ENCODE measurements around the gene TPCN1. TPM values are rescaled to one million over a fixed set of nuclear protein-coding genes. Genes with fewer than 3 reads are reported as not detected.

TPCN1 gene
- 47.5 TPM for total RNA-seq

DNA sequence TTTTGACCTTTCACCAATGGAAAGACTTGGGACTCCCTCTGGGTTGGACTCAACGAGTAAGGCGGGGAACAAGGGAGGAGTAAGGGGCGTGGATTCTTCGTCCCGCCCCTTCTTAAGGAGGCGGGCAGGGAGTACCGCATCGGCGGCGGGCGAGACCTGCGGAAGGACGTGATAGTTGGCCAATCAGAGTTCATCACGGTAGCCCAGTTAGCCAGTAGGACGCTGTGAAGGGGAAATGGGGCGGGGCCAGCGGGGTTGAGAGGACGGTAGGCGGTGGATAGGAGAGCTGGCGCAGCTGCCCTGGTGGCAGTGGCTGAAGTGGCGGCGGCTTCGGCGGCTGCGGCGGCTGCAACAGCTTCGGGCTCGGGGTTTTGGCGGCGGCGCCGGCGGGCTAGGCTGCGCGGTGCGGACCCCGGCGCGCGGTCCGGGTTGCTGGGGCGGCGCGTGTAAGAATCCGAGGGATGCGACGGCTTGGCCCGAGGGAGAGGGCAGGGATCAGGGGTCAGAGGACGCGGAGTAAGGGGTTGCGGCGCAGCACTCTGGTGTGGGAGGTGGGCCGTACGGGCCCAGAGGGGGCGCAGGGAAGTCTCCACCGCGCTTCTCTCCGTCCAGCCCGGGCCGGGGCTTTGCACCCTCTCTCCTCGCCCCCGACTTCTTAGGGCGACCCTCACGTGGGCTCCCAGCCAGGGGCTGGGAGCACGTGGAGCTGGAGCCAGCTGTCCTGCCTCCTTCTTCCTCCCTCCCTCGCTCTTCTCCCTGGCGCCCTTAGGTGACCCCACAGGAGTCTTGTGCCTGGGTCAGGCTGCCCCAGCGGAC lies at the start of gene TPCN1:
Gene TPCN1 (plus strand): TSS at position 284 of the 816 bp plus-strand sequence. CDS start 5,389 bp downstream, outside the sequence.

DNA sequence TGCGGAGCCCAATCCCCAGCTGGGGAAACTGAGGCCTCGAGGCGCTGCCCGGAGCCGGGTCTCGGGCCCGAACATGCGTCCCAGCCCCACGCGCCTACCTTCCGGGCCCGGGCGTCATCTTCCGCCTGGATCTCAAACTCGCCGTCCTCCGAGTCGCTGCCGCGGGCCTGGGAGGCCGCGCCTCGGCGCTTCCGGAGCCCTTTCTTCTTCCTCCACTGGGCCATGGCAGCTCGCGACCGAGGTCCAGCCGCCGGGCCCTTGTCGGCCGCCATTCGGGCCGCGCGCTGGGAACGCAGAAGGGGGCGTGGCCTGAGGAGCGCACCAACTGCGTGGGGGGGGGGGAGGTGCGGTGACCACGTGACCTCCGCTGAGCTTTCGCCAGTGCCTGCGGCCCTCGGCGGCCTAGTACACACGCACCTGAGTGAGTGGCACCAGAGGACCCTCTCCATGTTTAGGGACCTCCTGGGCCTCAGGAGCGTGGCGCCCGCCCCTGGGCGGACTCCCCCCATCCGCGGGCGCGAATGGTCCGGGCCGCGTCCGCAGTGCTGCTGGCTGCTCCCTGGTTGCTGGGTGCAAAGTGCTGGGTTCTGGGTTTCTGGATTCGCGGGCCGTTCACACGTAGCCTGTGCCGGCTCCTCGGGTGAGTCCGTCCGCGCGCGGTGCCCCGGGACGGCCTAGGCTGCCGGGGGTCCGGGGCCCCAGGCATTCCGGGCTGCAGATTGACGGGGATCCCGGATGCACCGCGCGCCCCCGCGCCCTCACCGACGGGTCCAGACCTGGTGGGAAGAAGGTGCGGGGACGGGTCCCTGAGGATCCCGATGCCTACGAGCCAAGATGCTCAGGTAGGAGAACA lies 35.9 kb upstream of the TPCN1 start, which contains the start of the genes DDX54 and RITA1:
Gene DDX54 (minus strand): TSS at position 299 of the 853 bp plus-strand sequence. CDS start 27 bp downstream, at position 272.
Gene RITA1 (plus strand): TSS at position 542 of the 853 bp plus-strand sequence. CDS start 1,026 bp downstream, outside the sequence.

DNA sequence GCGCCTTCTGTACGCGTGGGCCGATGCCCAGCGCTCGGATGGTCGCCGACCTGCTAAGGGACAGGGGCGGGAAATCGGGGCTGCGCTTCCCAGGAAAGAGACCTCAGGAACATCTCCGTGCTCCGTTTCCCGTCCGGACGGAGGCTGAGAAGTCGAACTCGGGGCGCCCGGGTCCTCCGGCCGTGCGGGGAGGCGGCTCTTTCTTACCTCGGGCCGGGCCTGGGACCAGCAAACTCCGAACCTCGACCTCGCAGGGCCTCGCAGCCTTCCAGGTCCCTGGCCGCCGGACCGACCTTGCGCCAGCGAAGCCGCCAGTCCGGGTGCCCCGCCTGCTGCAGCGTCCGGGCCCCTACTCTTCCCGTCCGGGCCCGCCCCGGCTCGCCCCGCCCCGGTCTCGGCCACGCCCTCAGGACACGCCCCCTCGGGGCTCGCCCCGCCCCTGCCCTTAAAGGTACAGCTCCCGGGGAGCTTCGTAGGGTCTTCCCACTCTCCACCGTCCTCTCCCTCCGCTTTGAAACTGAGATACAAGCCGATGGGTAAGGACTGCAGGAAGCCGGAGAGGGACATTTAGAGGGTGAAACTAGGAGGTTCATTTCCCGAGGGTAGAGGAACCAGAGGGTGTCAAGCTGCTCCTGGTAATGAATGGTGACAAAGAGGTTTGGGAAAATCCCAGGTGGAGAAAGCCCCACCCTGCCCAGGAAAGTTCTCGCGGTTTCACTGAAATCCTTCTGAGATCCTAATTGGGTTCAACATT lies 113.7 kb downstream of the TPCN1 start, which contains the start of gene SLC8B1:
Gene SLC8B1 (minus strand): TSS at position 324 of the 754 bp plus-strand sequence. CDS start 2,231 bp downstream, outside the sequence.

Small RNA genes within 50 kb of the gene (small RNA-seq; reads per million reads assigned to genes)
- gene MIR6762 (ENCODE audit: low replicate concordance) (not detected), gene RF00019 (ENCODE audit: low replicate concordance) (not detected)

Other genes starting within 250 kb of the TPCN1 start
- gene OAS2, start 242.9 kb upstream of the TPCN1 start, total RNA-seq, result 5.3 TPM
- gene DTX1, start 164.7 kb upstream of the TPCN1 start, total RNA-seq, result 20.1 TPM
- gene RASAL1, start 85.7 kb upstream of the TPCN1 start, total RNA-seq, result 15.1 TPM
- 0.76 TPM for gene CFAP73, start 71.7 kb upstream of the TPCN1 start, total RNA-seq
- 45.1 TPM for gene DDX54, start 36.0 kb upstream of the TPCN1 start, total RNA-seq
- 12.8 TPM for gene RITA1, start 35.7 kb upstream of the TPCN1 start, total RNA-seq
- 20.8 TPM for gene SLC8B1, start 113.6 kb downstream of the TPCN1 start, total RNA-seq
- gene PLBD2, start 137.1 kb downstream of the TPCN1 start, total RNA-seq, result 18.1 TPM
- gene SDS, start 182.4 kb downstream of the TPCN1 start, total RNA-seq, result not detected
- gene SDSL, start 200.9 kb downstream of the TPCN1 start, total RNA-seq, result 8.3 TPM